DND-41 (cell line): ENCODE data around the gene FAM210B.

Source experiments
- CTCF ChIP-seq: IDR thresholded peaks from 2 replicates; pipeline ENCODE4 v1.5.1; 2012; ENCODE audit warnings: borderline replicate concordance, low read length, moderate library complexity, mild to moderate bottlenecking; ENCODE audit not compliant: poor library complexity, severe bottlenecking; ENCODE audit errors: extremely low read depth
- EZH2 ChIP-seq: IDR thresholded peaks from 3 replicates; pipeline ENCODE4 v1.6.1; 2012; ENCODE audit warnings: borderline replicate concordance, low read depth, mild to moderate bottlenecking, moderate library complexity, low read length, inconsistent platforms; ENCODE audit not compliant: severe bottlenecking

GRCh38 chr20:56392132-56392880, 33.5 kb downstream of the FAM210B start, which contains the start of the genes AURKA and CSTF1:
- TF ChIP-seq CTCF (no peak), EZH2 (no peak)
